ENCODE data around the gene SOCS3. TPM values are rescaled to one million over a fixed set of nuclear protein-coding genes. Genes with fewer than 3 reads are reported as not detected.
A peak's percentile ranks its signal among the peaks of the same experiment; 100 is the strongest.
"Not testable (repeated sequence)": the region's sequence is repeated elsewhere in the genome, so short reads cannot be mapped to it uniquely, and the experiment has no call there.

Gene SOCS3
- total RNA-seq, 1 donor from 2014 or later: 29.0 TPM

DNA sequence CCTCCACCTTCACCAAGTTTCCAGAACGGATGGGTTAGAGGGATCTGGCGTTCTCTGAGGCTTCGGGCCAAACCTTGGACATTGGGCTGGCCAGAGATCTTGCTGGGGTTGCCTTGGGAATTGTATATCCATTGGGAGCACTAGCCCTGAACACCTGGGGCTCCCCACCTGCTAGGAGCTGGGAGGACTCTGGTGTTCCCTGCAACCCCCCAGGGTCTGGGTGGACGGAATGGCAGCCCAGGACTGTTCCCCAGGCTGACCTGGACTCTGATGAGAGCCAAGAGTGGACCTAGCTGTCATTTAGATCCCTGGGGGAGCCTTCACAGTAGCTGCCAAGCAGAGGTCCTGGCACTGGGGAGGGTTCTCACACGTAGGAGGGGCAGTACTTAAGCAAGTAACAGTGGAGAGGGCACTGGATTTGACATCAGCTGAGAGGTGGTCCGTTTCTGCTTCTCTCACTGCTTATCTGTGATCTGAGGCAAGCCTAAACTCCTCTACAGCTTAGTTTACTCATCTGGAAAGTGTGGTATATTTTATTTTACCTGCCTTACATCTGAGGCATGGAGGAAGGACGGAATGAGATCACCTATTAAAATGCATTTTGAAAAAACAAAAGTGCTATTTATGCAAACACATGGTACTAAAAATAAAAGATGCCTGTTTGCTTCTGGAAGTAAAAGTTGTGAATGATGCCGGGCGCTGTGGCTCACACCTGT lies 11.7 kb downstream of the SOCS3 start:
- no peak for DNase-seq

- no peak for DNase-seq
Observed at GRCh38 chr17:78347453-78347852, 12.4 kb downstream of the SOCS3 start.

- DNase-seq: no peak
Observed at GRCh38 chr17:78346605-78347250, 13.1 kb downstream of the SOCS3 start.

GRCh38 chr17:78345791-78346494 lies 13.9 kb downstream of the SOCS3 start:
- DNase-seq: no peak

DNA sequence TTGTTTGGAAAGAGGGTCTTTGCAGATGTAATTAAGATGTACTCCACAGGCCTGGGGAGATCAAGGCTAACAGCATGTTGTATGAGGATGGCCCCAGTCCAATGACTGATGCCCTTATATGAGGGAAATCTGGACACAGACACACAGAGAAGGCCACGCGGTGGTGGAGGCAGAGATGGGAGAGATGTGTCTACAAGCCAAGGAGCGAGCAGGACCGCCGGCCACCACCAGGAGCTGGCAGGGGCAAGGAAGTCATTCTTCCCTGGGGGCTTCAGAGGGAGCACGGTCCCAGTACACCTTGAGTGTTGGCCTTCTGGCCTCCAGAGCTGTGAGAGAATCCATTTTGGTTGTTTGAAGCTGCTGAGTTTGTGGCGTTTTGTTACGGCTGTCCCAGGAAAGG lies 14.7 kb downstream of the SOCS3 start:
- no peak for DNase-seq

- no peak for DNase-seq
Observed at GRCh38 chr17:78344666-78345065, 15.2 kb downstream of the SOCS3 start.

DNA sequence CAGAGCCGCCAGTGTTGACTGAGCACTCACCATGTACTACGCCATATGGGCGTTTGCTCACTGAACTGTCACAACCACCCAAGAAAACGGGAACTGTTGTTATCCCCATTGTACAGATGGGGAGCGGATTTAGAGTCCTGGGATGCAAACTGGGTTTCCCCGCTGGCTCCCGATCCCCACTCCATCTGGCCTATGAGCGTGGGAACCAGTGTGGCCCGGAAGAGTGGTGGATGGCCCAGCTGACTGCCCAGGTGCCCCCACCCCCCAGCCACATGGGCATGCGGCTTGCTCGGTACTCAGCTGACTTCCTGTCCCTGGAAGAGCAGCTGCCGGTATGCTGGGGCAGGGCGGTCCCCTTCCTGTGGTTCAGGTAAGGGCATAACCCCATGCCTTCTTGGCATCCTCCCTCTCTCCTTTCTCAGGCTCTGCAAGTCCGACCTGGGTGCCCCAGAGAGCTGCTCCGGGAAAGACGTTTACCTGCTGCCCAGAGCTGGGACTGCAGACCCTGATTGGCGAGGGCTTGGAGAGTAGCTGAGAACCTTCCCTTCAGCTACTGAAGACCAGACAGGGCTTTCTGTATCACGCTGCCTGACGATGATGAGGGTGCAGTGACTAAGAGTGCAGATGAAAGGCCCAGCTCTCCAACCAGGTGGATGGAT lies 16.2 kb downstream of the SOCS3 start:
- DNase-seq: no peak

DNA sequence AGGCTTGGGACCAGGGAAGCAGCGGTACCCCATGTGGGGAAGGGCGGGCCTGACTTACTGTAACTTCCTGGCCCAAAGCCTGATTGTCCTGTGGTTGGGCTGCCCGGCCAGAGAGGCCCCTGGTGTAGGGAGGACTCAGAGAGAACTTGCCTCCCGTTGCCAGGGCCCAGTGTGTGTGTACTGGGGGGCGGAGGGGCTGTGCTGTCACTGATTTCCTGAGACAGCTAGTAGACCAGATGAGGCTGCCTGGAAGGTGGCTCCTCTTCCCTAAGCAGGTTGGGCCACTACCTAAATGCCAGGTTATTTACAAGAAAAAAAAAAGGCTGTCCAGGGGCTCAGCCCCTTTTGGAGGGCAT lies 16.7 kb downstream of the SOCS3 start:
- DNase-seq: peak; percentile 92

DNA sequence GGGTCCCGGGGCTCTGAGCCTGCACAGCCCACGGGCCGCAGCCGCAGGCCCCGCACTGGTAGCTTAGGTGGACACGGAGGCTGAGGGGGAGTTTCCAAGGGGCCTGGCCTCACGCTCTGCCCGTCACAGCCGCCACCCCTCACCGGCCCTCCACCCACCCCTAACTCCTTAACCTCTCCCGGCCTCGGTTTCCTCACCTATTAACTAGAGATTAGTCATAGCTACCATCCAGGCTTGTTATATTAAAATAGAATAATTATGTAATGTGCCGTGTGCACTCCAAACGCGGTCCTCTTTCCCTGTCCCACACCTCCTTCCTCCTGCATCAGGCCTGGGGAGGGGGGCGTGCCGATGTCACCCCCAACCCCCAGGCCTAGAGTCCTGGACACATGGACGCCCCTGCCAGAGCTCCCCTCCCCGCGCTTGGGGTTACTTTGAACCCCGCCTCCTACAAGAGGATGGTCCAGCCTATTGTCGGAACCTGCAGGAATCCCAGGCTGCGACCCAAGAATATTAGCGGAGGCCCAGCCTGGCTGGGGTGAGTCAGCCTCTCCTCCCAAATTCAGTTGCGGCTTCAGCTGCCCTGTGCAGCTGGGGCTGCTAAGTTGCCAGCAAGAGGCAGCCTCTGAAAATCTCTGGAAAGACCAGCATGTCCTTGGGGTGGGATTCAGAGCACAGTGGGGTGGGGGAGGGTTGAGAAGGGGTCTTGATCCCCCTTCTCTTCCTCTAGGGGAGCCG lies 17.3 kb downstream of the SOCS3 start:
- peak; percentile 89 for DNase-seq

DNA sequence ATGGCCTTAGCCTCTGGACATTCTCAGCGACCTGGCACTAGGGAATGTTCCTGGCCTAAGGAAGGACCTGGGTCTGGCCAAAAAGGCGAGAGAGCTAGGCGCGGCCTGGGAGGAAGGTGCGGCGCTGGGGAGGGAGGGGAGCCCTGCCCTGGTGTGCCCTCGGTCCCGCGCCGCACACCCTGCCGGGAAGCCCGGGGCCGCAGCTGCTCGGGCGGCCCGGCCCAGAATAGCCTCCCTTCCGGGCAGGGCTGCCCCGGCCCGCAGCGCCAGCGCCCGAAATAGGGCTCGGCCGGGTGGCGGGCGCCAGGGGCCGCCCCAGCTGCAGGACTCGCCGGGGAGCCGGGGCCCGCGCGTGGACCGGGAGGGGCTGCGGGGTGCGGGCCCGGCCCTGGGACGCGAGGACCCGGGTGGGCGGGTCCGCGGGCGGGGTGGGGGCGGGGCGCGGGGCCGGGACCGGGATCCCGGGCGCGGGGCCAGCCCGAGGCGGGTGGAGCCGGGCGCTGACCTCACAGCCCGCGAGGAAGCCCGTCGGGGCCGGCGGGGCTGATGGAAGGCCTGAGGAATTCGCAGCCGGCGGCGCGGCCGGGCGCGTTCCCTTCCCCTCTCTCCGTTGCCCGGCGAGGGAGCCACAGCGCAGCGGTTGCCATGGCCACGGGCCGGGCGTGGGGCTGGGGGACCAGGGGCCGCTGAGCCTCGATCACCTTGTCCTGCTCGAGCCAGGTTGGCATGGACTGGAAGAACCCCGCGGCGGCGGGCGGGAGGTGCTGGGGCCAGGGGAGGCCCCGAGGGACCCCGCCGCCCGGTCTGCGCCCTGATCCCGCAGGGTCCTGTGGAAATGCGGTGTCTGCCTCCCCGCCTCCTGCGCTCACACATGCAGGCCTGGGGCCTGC lies 18.1 kb downstream of the SOCS3 start:
- DNase-seq: peak; percentile 86

GRCh38 chr17:78340183-78340955 lies 19.5 kb downstream of the SOCS3 start:
- no peak for DNase-seq

DNA sequence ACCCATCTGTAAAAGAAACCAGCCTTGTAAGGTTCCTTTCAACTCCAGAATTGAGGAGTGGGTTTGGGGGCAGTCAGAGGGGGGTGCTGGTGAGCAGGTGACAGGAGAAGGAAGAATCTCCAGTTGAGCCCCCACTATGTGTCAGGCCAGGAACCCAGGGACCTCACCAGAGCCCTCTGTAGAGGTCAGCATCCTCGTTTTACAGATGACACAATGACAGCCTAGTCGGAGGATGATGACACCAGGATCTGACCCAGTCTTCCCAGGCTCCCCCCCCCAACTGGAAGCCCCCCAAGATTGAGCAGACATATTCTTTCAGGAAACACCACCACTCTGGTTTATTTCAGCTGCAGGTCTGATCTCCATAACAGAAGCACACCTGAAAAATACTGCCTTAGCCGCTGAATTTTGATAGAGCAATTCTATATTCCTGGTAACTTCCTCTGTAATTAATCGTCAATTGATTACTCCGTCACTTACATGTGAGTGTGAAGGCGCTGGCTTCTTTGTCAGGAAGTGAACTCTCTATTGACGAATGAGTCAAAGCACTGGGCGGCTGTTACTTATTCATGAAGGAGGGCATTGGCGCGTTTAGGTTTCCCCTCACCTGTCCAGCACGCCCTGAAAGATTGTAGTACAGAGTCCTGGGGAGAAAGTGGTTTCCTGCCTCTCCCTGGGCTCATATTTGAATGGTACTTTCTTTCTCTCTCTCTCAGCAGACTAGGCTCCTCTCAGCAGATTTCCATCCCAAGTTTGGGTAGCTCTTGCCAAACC lies 21.2 kb downstream of the SOCS3 start:
- no peak for DNase-seq

GRCh38 chr17:78337244-78338109 lies 22.4 kb downstream of the SOCS3 start:
- DNase-seq: no peak

GRCh38 chr17:78335209-78335608 lies 24.7 kb downstream of the SOCS3 start:
- DNase-seq: no peak

DNA sequence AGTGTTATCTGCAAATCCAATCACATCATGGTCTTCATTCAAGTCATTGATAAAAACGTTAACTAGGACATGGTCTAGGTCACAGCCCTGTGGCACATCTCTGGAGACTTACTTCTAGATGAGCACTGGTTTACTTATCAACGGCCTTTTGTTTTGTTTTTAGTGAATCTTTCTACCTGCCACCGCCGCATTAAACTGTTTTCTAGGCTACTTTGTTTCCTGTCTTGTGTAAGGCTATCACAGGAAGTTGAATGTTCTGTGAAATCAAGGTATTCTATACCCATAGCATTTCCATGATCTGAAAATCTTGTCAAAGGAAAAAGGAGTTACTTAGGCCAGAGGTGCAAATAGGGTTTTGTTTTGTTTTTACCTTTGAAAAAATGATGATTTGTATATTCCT lies 26.9 kb downstream of the SOCS3 start:
- no peak for DNase-seq

DNA sequence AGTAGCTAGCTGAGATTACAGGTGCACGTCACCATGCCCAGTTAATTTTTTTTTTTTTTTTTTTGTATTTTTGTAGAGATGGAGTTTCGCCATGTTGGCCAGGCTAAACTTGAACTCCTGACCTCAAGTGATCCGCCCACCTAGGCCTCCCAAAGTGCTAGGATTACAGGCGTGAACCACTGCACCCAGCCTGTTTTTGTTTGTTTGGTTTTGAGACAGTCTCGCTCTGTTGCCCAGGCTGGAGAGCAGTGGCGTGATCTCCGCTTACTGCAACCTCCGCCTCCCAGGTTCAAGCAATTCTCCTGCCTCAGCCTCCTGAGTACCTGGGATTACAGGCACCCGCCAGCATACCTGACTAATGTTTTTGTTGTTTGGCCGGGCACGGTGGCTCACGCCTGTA lies 28.5 kb downstream of the SOCS3 start:
- DNase-seq: not testable (repeated sequence)

- peak; percentile 40 for DNase-seq
Observed at GRCh38 chr17:78330570-78331224, 29.2 kb downstream of the SOCS3 start.
